ENCODE results near the gene C12orf42. TPM values are rescaled to one million over a fixed set of nuclear protein-coding genes. Genes with fewer than 3 reads are reported as not detected.

The C12orf42 gene
- total RNA-seq, 1 experiment from 2014 or later, result not detected

GRCh38 chr12:103373088-103373523 is 122.7 kb downstream of the C12orf42 start:
- Histone ChIP-seq H3K36me3 (ENCODE audit: insufficient read depth, low read length) (no peaks in the 10 kb centered on the region), H3K9me3 (ENCODE audit: low read length) (no peaks in the 10 kb centered on the region), H3K4me1 (ENCODE audit: low read length) (no peaks in the 10 kb centered on the region), H3K27ac (ENCODE audit: low read length) (no peak overlapping the region), H3K27me3 (ENCODE audit: low read length) (no peaks in the 10 kb centered on the region), H2AFZ (ENCODE audit: low read length) (no peak overlapping the region), H3K9me2 (replicated peaks; ENCODE audit: insufficient read depth, low read length) (no peaks in the 10 kb centered on the region), H3K4me2 (ENCODE audit: low read depth, low read length, poor library complexity, severe bottlenecking) (no peak overlapping the region), H3K9ac (ENCODE audit: low read length) (no peak overlapping the region), H3K4me3 (ENCODE audit: low read length) (no peak overlapping the region), H4K20me1 (ENCODE audit: insufficient read depth, low read depth, low read length) (no peaks in the 10 kb centered on the region), H3K79me2 (ENCODE audit: low read length) (no peaks in the 10 kb centered on the region)
- DNase-seq, result no peak

GRCh38 chr12:103369929-103370328 is 125.8 kb downstream of the C12orf42 start:
- no peak overlapping the region for H3K4me2 ChIP-seq (ENCODE audit: low read depth, low read length, poor library complexity, severe bottlenecking)
- no peak for DNase-seq
- no peaks in the 10 kb centered on the region for H3K4me1 ChIP-seq (ENCODE audit: low read length)
- H2AFZ ChIP-seq (ENCODE audit: low read length), result no peak overlapping the region
- no peaks in the 10 kb centered on the region for H3K27me3 ChIP-seq (ENCODE audit: low read length)
- H3K79me2 ChIP-seq (ENCODE audit: low read length), result no peaks in the 10 kb centered on the region
- no peak overlapping the region for H3K27ac ChIP-seq (ENCODE audit: low read length)
- no peaks in the 10 kb centered on the region for H3K9me3 ChIP-seq (ENCODE audit: low read length)
- H3K9ac ChIP-seq (ENCODE audit: low read length), result no peak overlapping the region
- H3K4me3 ChIP-seq (ENCODE audit: low read length), result no peak overlapping the region
- no peaks in the 10 kb centered on the region for H4K20me1 ChIP-seq (ENCODE audit: insufficient read depth, low read depth, low read length)
- H3K36me3 ChIP-seq (ENCODE audit: insufficient read depth, low read length), result no peaks in the 10 kb centered on the region
- no peaks in the 10 kb centered on the region for H3K9me2 ChIP-seq (replicated peaks; ENCODE audit: insufficient read depth, low read length)

GRCh38 chr12:103368167-103368566 is 127.6 kb downstream of the C12orf42 start:
- Histone ChIP-seq H3K4me3 (ENCODE audit: low read length) (no peak overlapping the region), H2AFZ (ENCODE audit: low read length) (no peak overlapping the region), H3K27me3 (ENCODE audit: low read length) (no peaks in the 10 kb centered on the region), H3K79me2 (ENCODE audit: low read length) (no peaks in the 10 kb centered on the region), H3K27ac (ENCODE audit: low read length) (no peak overlapping the region), H3K4me1 (ENCODE audit: low read length) (no peaks in the 10 kb centered on the region), H4K20me1 (ENCODE audit: insufficient read depth, low read depth, low read length) (no peaks in the 10 kb centered on the region), H3K9ac (ENCODE audit: low read length) (no peak overlapping the region), H3K9me3 (ENCODE audit: low read length) (no peaks in the 10 kb centered on the region), H3K4me2 (ENCODE audit: low read depth, low read length, poor library complexity, severe bottlenecking) (no peak overlapping the region), H3K9me2 (replicated peaks; ENCODE audit: insufficient read depth, low read length) (no peaks in the 10 kb centered on the region), H3K36me3 (ENCODE audit: insufficient read depth, low read length) (no peaks in the 10 kb centered on the region)
- DNase-seq, result no peak

- Histone ChIP-seq H3K4me3 (ENCODE audit: low read length) (no peak overlapping the region), H3K27ac (ENCODE audit: low read length) (no peak overlapping the region), H3K36me3 (ENCODE audit: insufficient read depth, low read length) (no peaks in the 10 kb centered on the region), H2AFZ (ENCODE audit: low read length) (no peak overlapping the region), H3K4me2 (ENCODE audit: low read depth, low read length, poor library complexity, severe bottlenecking) (no peak overlapping the region), H3K4me1 (ENCODE audit: low read length) (no peaks in the 10 kb centered on the region), H3K9me2 (replicated peaks; ENCODE audit: insufficient read depth, low read length) (no peaks in the 10 kb centered on the region), H3K79me2 (ENCODE audit: low read length) (no peaks in the 10 kb centered on the region), H3K9me3 (ENCODE audit: low read length) (no peaks in the 10 kb centered on the region), H4K20me1 (ENCODE audit: insufficient read depth, low read depth, low read length) (no peaks in the 10 kb centered on the region), H3K27me3 (ENCODE audit: low read length) (no peaks in the 10 kb centered on the region), H3K9ac (ENCODE audit: low read length) (no peak overlapping the region)
- no peak for DNase-seq
These were observed 141.4 kb downstream of the C12orf42 start for GRCh38 chr12:103354403-103354802.

GRCh38 chr12:103353913-103354312 is 141.9 kb downstream of the C12orf42 start:
- Histone ChIP-seq H3K27me3 (ENCODE audit: low read length) (no peaks in the 10 kb centered on the region), H3K9me3 (ENCODE audit: low read length) (no peaks in the 10 kb centered on the region), H3K9me2 (replicated peaks; ENCODE audit: insufficient read depth, low read length) (no peaks in the 10 kb centered on the region), H3K9ac (ENCODE audit: low read length) (no peak overlapping the region), H3K36me3 (ENCODE audit: insufficient read depth, low read length) (no peaks in the 10 kb centered on the region), H3K4me3 (ENCODE audit: low read length) (no peak overlapping the region), H4K20me1 (ENCODE audit: insufficient read depth, low read depth, low read length) (no peaks in the 10 kb centered on the region), H3K79me2 (ENCODE audit: low read length) (no peaks in the 10 kb centered on the region), H3K4me1 (ENCODE audit: low read length) (no peaks in the 10 kb centered on the region), H3K27ac (ENCODE audit: low read length) (no peak overlapping the region), H3K4me2 (ENCODE audit: low read depth, low read length, poor library complexity, severe bottlenecking) (no peak overlapping the region), H2AFZ (ENCODE audit: low read length) (no peak overlapping the region)
- DNase-seq, result no peak

- H3K27ac ChIP-seq (ENCODE audit: low read length), result no peak overlapping the region
- no peaks in the 10 kb centered on the region for H4K20me1 ChIP-seq (ENCODE audit: insufficient read depth, low read depth, low read length)
- H3K9ac ChIP-seq (ENCODE audit: low read length), result no peak overlapping the region
- H3K4me1 ChIP-seq (ENCODE audit: low read length), result no peaks in the 10 kb centered on the region
- H3K9me2 ChIP-seq (replicated peaks; ENCODE audit: insufficient read depth, low read length), result no peaks in the 10 kb centered on the region
- no peak overlapping the region for H2AFZ ChIP-seq (ENCODE audit: low read length)
- no peaks in the 10 kb centered on the region for H3K27me3 ChIP-seq (ENCODE audit: low read length)
- no peaks in the 10 kb centered on the region for H3K79me2 ChIP-seq (ENCODE audit: low read length)
- no peak overlapping the region for H3K4me3 ChIP-seq (ENCODE audit: low read length)
- DNase-seq, result no peak
- no peaks in the 10 kb centered on the region for H3K36me3 ChIP-seq (ENCODE audit: insufficient read depth, low read length)
- no peak overlapping the region for H3K4me2 ChIP-seq (ENCODE audit: low read depth, low read length, poor library complexity, severe bottlenecking)
- no peaks in the 10 kb centered on the region for H3K9me3 ChIP-seq (ENCODE audit: low read length)
These were observed 145.7 kb downstream of the C12orf42 start for GRCh38 chr12:103350116-103350515.

- H3K9me3 ChIP-seq (ENCODE audit: low read length), result no peaks in the 10 kb centered on the region
- no peak overlapping the region for H3K9ac ChIP-seq (ENCODE audit: low read length)
- H3K4me2 ChIP-seq (ENCODE audit: low read depth, low read length, poor library complexity, severe bottlenecking), result no peak overlapping the region
- no peaks in the 10 kb centered on the region for H3K4me1 ChIP-seq (ENCODE audit: low read length)
- H4K20me1 ChIP-seq (ENCODE audit: insufficient read depth, low read depth, low read length), result no peaks in the 10 kb centered on the region
- H2AFZ ChIP-seq (ENCODE audit: low read length), result no peak overlapping the region
- H3K4me3 ChIP-seq (ENCODE audit: low read length), result no peak overlapping the region
- no peaks in the 10 kb centered on the region for H3K9me2 ChIP-seq (replicated peaks; ENCODE audit: insufficient read depth, low read length)
- no peaks in the 10 kb centered on the region for H3K79me2 ChIP-seq (ENCODE audit: low read length)
- H3K36me3 ChIP-seq (ENCODE audit: insufficient read depth, low read length), result no peaks in the 10 kb centered on the region
- no peak overlapping the region for H3K27ac ChIP-seq (ENCODE audit: low read length)
- no peak for DNase-seq
- H3K27me3 ChIP-seq (ENCODE audit: low read length), result no peaks in the 10 kb centered on the region
These were observed 146.8 kb downstream of the C12orf42 start for GRCh38 chr12:103348935-103349334.

GRCh38 chr12:103336940-103337339 is 158.8 kb downstream of the C12orf42 start:
- no peak overlapping the region for H3K4me3 ChIP-seq (ENCODE audit: low read length)
- no peaks in the 10 kb centered on the region for H4K20me1 ChIP-seq (ENCODE audit: insufficient read depth, low read depth, low read length)
- no peak overlapping the region for H2AFZ ChIP-seq (ENCODE audit: low read length)
- no peak overlapping the region for H3K4me2 ChIP-seq (ENCODE audit: low read depth, low read length, poor library complexity, severe bottlenecking)
- no peak for DNase-seq
- no peak overlapping the region for H3K9ac ChIP-seq (ENCODE audit: low read length)
- H3K4me1 ChIP-seq (ENCODE audit: low read length), result no peaks in the 10 kb centered on the region
- no peaks in the 10 kb centered on the region for H3K36me3 ChIP-seq (ENCODE audit: insufficient read depth, low read length)
- no peaks in the 10 kb centered on the region for H3K79me2 ChIP-seq (ENCODE audit: low read length)
- H3K27me3 ChIP-seq (ENCODE audit: low read length), result no peaks in the 10 kb centered on the region
- H3K9me2 ChIP-seq (replicated peaks; ENCODE audit: insufficient read depth, low read length), result no peaks in the 10 kb centered on the region
- H3K9me3 ChIP-seq (ENCODE audit: low read length), result no peaks in the 10 kb centered on the region
- H3K27ac ChIP-seq (ENCODE audit: low read length), result no peak overlapping the region

GRCh38 chr12:103334466-103334865 is 161.3 kb downstream of the C12orf42 start:
- Histone ChIP-seq H3K79me2 (ENCODE audit: low read length) (no peaks in the 10 kb centered on the region), H3K4me3 (ENCODE audit: low read length) (no peak overlapping the region), H4K20me1 (ENCODE audit: insufficient read depth, low read depth, low read length) (no peaks in the 10 kb centered on the region), H3K36me3 (ENCODE audit: insufficient read depth, low read length) (no peaks in the 10 kb centered on the region), H3K27me3 (ENCODE audit: low read length) (no peaks in the 10 kb centered on the region), H3K9me3 (ENCODE audit: low read length) (no peaks in the 10 kb centered on the region), H3K27ac (ENCODE audit: low read length) (no peak overlapping the region), H3K4me2 (ENCODE audit: low read depth, low read length, poor library complexity, severe bottlenecking) (no peak overlapping the region), H3K9ac (ENCODE audit: low read length) (no peak overlapping the region), H3K9me2 (replicated peaks; ENCODE audit: insufficient read depth, low read length) (no peaks in the 10 kb centered on the region), H3K4me1 (ENCODE audit: low read length) (no peaks in the 10 kb centered on the region), H2AFZ (ENCODE audit: low read length) (no peak overlapping the region)
- no peak for DNase-seq
